ENCODE results near the gene C19orf81.
"Not testable (repeated sequence)": the region's sequence is repeated elsewhere in the genome, so short reads cannot be mapped to it uniquely, and the experiment has no call there.

Gene C19orf81

DNA sequence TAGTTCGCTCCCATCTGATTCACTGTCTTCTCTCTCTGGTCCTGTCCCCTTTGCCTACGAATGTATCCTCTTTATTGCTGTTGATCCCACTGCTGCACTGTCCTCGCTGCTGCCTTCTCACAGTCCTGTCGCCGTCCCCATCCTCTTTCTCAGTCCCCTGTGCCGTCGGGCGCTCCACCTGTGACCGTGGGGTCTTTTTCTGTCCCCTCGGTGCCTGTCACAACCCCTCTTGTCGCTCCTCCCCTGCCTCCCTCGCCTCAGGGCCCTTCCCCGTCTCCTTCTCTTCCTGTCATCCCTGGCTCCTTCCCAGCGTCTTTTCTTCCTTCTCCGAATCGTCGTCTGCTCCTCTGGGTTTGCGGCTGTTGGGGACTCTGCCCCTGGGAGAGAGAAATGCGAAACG is 41.9 kb upstream of the C19orf81 start:
- DNase-seq (ENCODE audit: low spot score): peak; percentile 23
- TF ChIP-seq, protein P1, sequence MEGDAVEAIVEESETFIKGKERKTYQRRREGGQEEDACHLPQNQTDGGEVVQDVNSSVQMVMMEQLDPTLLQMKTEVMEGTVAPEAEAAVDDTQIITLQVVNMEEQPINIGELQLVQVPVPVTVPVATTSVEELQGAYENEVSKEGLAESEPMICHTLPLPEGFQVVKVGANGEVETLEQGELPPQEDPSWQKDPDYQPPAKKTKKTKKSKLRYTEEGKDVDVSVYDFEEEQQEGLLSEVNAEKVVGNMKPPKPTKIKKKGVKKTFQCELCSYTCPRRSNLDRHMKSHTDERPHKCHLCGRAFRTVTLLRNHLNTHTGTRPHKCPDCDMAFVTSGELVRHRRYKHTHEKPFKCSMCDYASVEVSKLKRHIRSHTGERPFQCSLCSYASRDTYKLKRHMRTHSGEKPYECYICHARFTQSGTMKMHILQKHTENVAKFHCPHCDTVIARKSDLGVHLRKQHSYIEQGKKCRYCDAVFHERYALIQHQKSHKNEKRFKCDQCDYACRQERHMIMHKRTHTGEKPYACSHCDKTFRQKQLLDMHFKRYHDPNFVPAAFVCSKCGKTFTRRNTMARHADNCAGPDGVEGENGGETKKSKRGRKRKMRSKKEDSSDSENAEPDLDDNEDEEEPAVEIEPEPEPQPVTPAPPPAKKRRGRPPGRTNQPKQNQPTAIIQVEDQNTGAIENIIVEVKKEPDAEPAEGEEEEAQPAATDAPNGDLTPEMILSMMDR (IDR thresholded peaks at IDR 0.05; ENCODE audit: extremely low read depth, missing control alignments): no peak

- peak; percentile 88 for DNase-seq (ENCODE audit: low spot score)
- TF ChIP-seq, protein P1 (IDR thresholded peaks at IDR 0.05; ENCODE audit: extremely low read depth, missing control alignments): peak; percentile 47
Measured at GRCh38 chr19:50607874-50608785, 41.1 kb upstream of the C19orf81 start.

- not testable (repeated sequence) for DNase-seq (ENCODE audit: low spot score)
Measured at GRCh38 chr19:50612504-50613404, 36.5 kb upstream of the C19orf81 start.

DNA sequence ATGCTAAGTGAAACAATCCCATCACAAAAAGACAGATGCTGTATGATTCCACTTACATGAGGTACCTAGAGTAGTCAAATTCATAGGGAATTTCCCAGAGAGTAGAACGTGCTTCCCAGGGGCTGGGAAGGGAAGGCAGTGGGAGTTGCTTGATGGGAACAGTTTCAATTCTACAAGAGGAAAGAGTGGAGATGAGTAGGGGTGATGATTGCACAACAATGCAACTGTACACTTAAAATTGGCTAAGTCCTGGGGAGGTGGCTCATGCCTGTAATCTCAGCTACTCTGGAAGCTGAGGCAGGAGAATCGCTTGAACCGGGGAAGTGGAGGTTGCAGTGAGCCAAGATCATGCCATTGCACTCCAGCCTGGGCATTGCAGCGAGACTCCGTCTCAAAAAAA is 30.9 kb upstream of the C19orf81 start:
- DNase-seq (ENCODE audit: low spot score): not testable (repeated sequence)

GRCh38 chr19:50619184-50619583 is 30.1 kb upstream of the C19orf81 start:
- DNase-seq (ENCODE audit: low spot score): not testable (repeated sequence)

- not testable (repeated sequence) for DNase-seq (ENCODE audit: low spot score)
Measured at GRCh38 chr19:50620394-50620906, 28.8 kb upstream of the C19orf81 start.

DNA sequence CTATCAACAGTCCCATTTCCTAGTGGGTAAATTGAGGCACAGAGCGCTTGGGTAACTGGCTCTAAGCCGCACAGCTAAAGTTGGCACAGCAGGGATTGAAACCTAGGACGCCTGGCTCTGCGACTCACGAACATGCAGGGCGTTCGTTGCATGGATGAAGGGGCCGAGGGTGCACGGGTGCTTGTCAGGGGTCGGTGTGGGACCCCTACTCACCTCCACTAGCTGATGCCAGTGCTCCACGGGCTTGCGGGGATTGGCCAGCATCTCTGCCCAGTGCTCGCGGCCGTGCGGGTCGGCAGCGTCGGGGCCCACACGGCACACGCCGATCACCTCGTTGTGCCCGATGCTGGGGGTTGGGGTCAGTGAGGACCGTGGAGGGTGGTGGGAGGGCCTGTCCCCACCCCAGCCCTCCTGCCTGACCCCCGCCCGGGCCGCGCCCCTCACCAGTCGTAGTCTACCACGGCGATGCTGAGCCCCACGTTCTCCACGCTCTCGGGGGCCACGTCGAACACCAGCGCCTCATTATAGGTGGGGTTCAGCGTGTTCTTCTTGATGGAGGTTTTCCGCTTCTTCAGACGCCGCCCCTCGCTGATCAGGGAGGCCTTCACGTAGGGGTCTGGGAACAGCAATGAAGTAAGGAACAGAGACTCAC is 24.2 kb upstream of the C19orf81 start:
- DNase-seq (ENCODE audit: low spot score): no peak
- TF ChIP-seq, protein P1 (IDR thresholded peaks at IDR 0.05; ENCODE audit: extremely low read depth, missing control alignments): no peak

- TF ChIP-seq, protein P1 (IDR thresholded peaks at IDR 0.05; ENCODE audit: extremely low read depth, missing control alignments): no peak
- DNase-seq (ENCODE audit: low spot score): no peak
Measured at GRCh38 chr19:50626011-50626410, 23.2 kb upstream of the C19orf81 start.

DNA sequence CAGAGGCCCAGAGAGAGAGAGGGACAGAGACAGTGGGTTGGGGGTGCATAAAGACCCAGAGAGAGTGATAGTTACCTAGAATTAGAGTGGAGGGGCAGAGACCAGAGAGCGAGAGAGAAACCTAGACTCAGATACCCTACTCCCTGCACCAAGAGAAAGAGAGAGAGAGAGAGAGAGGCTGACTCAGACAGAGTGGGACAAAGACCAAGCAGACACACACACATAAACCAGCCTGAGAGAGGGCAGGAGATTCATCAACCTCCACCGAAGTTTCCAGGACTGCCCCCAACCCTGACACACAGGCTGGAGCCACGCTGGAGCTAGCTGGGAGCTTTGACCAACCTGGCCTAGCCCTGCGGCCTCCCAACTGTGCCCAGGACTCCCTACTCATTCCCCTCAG is 22.4 kb upstream of the C19orf81 start:
- TF ChIP-seq, protein P1 (IDR thresholded peaks at IDR 0.05; ENCODE audit: extremely low read depth, missing control alignments): no peak
- DNase-seq (ENCODE audit: low spot score): no peak
